ENCODE data around the gene ANO7.
"Not testable (repeated sequence)": the region's sequence is repeated elsewhere in the genome, so short reads cannot be mapped to it uniquely, and the experiment has no call there.

ANO7 gene

DNA sequence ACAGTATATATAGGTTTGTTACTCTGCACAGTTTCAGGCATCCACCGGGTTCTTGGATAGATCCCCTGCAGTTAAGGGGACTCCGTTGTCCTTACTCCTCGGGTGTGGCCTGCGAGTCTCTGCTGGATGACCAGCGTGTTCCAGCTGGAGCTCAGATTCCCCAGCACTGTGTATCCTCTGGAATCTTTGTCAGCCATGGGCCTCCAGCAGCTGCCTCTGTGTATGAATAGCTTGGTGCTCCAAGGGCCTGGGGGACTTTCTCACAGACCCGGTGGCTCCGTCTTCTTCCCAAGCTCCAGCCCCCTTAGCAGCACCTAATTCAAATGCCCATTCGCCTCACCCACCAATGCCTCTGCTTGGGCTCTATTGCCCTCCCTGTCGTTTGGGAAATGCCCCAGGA, 6.3 kb downstream of the ANO7 start:
- no peaks in the 10 kb centered on the region for H3K36me3 ChIP-seq (replicated peaks)
- TF ChIP-seq, protein P1, sequence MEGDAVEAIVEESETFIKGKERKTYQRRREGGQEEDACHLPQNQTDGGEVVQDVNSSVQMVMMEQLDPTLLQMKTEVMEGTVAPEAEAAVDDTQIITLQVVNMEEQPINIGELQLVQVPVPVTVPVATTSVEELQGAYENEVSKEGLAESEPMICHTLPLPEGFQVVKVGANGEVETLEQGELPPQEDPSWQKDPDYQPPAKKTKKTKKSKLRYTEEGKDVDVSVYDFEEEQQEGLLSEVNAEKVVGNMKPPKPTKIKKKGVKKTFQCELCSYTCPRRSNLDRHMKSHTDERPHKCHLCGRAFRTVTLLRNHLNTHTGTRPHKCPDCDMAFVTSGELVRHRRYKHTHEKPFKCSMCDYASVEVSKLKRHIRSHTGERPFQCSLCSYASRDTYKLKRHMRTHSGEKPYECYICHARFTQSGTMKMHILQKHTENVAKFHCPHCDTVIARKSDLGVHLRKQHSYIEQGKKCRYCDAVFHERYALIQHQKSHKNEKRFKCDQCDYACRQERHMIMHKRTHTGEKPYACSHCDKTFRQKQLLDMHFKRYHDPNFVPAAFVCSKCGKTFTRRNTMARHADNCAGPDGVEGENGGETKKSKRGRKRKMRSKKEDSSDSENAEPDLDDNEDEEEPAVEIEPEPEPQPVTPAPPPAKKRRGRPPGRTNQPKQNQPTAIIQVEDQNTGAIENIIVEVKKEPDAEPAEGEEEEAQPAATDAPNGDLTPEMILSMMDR (IDR thresholded peaks at IDR 0.05; ENCODE audit: low read depth, low read length, missing control alignments) = no peak
- no peak overlapping the region for H3K4me3 ChIP-seq (ENCODE audit: low read depth, low read length)
- in situ Hi-C loops (cut with HindIII; ENCODE audit: low pct_ligation_motif_present, low sequenced_read_pairs) = no loop called here
- DNase-seq = no peak
- no peaks in the 10 kb centered on the region for H3K27me3 ChIP-seq (replicated peaks)
- H3K27ac ChIP-seq = no peak overlapping the region

GRCh38 chr2:241195506-241196130, 7.1 kb downstream of the ANO7 start:
- H3K27me3 ChIP-seq (replicated peaks) = no peaks in the 10 kb centered on the region
- H3K36me3 ChIP-seq (replicated peaks) = no peaks in the 10 kb centered on the region
- TF ChIP-seq, protein P1 (IDR thresholded peaks at IDR 0.05; ENCODE audit: low read depth, low read length, missing control alignments) = no peak
- in situ Hi-C loops (cut with HindIII; ENCODE audit: low pct_ligation_motif_present, low sequenced_read_pairs) = no loop called here
- no peak overlapping the region for H3K27ac ChIP-seq
- no peak for DNase-seq
- no peak overlapping the region for H3K4me3 ChIP-seq (ENCODE audit: low read depth, low read length)

- not testable (repeated sequence) for DNase-seq
Observed at GRCh38 chr2:241197246-241197645, 8.8 kb downstream of the ANO7 start.

GRCh38 chr2:241197947-241198346, 9.5 kb downstream of the ANO7 start:
- DNase-seq = no peak
- TF ChIP-seq, protein P1 (IDR thresholded peaks at IDR 0.05; ENCODE audit: low read depth, low read length, missing control alignments) = no peak
- Histone ChIP-seq H3K36me3 (replicated peaks) (no peaks in the 10 kb centered on the region), H3K27me3 (replicated peaks) (no peaks in the 10 kb centered on the region), H3K4me3 (ENCODE audit: low read depth, low read length) (no peak overlapping the region), H3K27ac (no peak overlapping the region)
- in situ Hi-C loops (cut with HindIII; ENCODE audit: low pct_ligation_motif_present, low sequenced_read_pairs) = no loop called here

More at GRCh38 chr2:241197246-241197645, 8.8 kb downstream of the ANO7 start:
- in situ Hi-C loops (cut with HindIII; ENCODE audit: low pct_ligation_motif_present, low sequenced_read_pairs); H3K4me3 ChIP-seq (ENCODE audit: low read depth, low read length); H3K36me3 ChIP-seq (replicated peaks); H3K27ac ChIP-seq; H3K27me3 ChIP-seq (replicated peaks): not testable (repeated sequence)

GRCh38 chr2:241198381-241199279, 10.2 kb downstream of the ANO7 start:
- Histone ChIP-seq H3K4me3 (ENCODE audit: low read depth, low read length) (no peak overlapping the region), H3K27ac (no peak overlapping the region), H3K27me3 (replicated peaks) (no peaks in the 10 kb centered on the region), H3K36me3 (replicated peaks) (no peaks in the 10 kb centered on the region)
- DNase-seq = no peak
- in situ Hi-C loops (cut with HindIII; ENCODE audit: low pct_ligation_motif_present, low sequenced_read_pairs) = no loop called here
- TF ChIP-seq, protein P1 (IDR thresholded peaks at IDR 0.05; ENCODE audit: low read depth, low read length, missing control alignments) = no peak

GRCh38 chr2:241199286-241199685, 10.8 kb downstream of the ANO7 start:
- no peaks in the 10 kb centered on the region for H3K27me3 ChIP-seq (replicated peaks)
- no peak overlapping the region for H3K4me3 ChIP-seq (ENCODE audit: low read depth, low read length)
- H3K27ac ChIP-seq = no peak overlapping the region
- no peaks in the 10 kb centered on the region for H3K36me3 ChIP-seq (replicated peaks)
- DNase-seq = no peak
- TF ChIP-seq, protein P1 (IDR thresholded peaks at IDR 0.05; ENCODE audit: low read depth, low read length, missing control alignments) = no peak
- in situ Hi-C loops (cut with HindIII; ENCODE audit: low pct_ligation_motif_present, low sequenced_read_pairs) = no loop called here

Data from brain microvascular endothelial cell (primary cell).